IPS DF 4.7 (cell line): Measurements from ENCODE around the gene EFNA5.
"Not testable (repeated sequence)": the region's sequence is repeated elsewhere in the genome, so short reads cannot be mapped to it uniquely, and the experiment has no call there.

Experiments used
- DNase-seq: peaks from one replicate; pipeline ENCODE4 v3.0.0-alpha.2; 2013; ENCODE audit warnings: low spot score; ENCODE audit errors: extremely low read depth

EFNA5 gene

GRCh38 chr5:107499237-107499636 lies 171.5 kb downstream of the EFNA5 start:
- DNase-seq, result no peak

- DNase-seq, result no peak
These were observed 174.3 kb downstream of the EFNA5 start for GRCh38 chr5:107496466-107496865.

GRCh38 chr5:107494129-107494528 lies 176.6 kb downstream of the EFNA5 start:
- not testable (repeated sequence) for DNase-seq

- no peak for DNase-seq
These were observed 183.6 kb downstream of the EFNA5 start for GRCh38 chr5:107487056-107487542.

- no peak for DNase-seq
These were observed 184.2 kb downstream of the EFNA5 start for GRCh38 chr5:107486489-107486888.

- DNase-seq, result no peak
These were observed 185.6 kb downstream of the EFNA5 start for GRCh38 chr5:107485184-107485583.

GRCh38 chr5:107484281-107484680 lies 186.5 kb downstream of the EFNA5 start:
- no peak for DNase-seq

GRCh38 chr5:107483231-107484024 lies 187.3 kb downstream of the EFNA5 start:
- no peak for DNase-seq

GRCh38 chr5:107478068-107478641 lies 192.6 kb downstream of the EFNA5 start:
- no peak for DNase-seq

- no peak for DNase-seq
These were observed 193.2 kb downstream of the EFNA5 start for GRCh38 chr5:107477492-107477891.

- DNase-seq, result no peak
These were observed 194.0 kb downstream of the EFNA5 start for GRCh38 chr5:107476783-107477182.

- no peak for DNase-seq
These were observed 195.8 kb downstream of the EFNA5 start for GRCh38 chr5:107474716-107475489.

GRCh38 chr5:107474361-107474715 lies 196.4 kb downstream of the EFNA5 start:
- no peak for DNase-seq

- DNase-seq, result peak; percentile 51
These were observed 198.1 kb downstream of the EFNA5 start for GRCh38 chr5:107472620-107473064.

- no peak for DNase-seq
These were observed 200.5 kb downstream of the EFNA5 start for GRCh38 chr5:107470295-107470582.

- DNase-seq, result no peak
These were observed 201.0 kb downstream of the EFNA5 start for GRCh38 chr5:107469485-107470294.

GRCh38 chr5:107469064-107469463 lies 201.7 kb downstream of the EFNA5 start:
- DNase-seq, result no peak

- no peak for DNase-seq
These were observed 202.5 kb downstream of the EFNA5 start for GRCh38 chr5:107468276-107468675.

- DNase-seq, result no peak
These were observed 203.4 kb downstream of the EFNA5 start for GRCh38 chr5:107467137-107467932.

- no peak for DNase-seq
These were observed 204.4 kb downstream of the EFNA5 start for GRCh38 chr5:107466233-107466769.
